SU-DHL-6 (cell line): ENCODE results near the gene RSPH1.

Experiments
- CTCF ChIP-seq: fragments of 200-600 bp; sonication (generic); IDR thresholded peaks from one replicate; pipeline ENCODE4 v1.5.1; 2017; ENCODE audit warnings: antibody characterized with exemption, mild to moderate bottlenecking, low read length, moderate library complexity; ENCODE audit not compliant: insufficient read depth, poor library complexity, severe bottlenecking
- EZH2phosphoT487 ChIP-seq: fragments of 200-600 bp; sonication (generic), shearing (Covaris generic); conservative IDR thresholded peaks from 2 replicates; pipeline ENCODE4 v1.6.1; 2018; ENCODE audit warnings: mild to moderate bottlenecking, antibody characterized with exemption, low read length, moderate library complexity, mixed read lengths

GRCh38 chr21:42435833-42436232, 60.2 kb downstream of the RSPH1 start:
- TF ChIP-seq CTCF (no peak), EZH2phosphoT487 (no peak)
